ENCODE measurements around the gene NECAB2. TPM values are rescaled to one million over a fixed set of nuclear protein-coding genes. Genes with fewer than 3 reads are reported as not detected.

Gene NECAB2
- total and polyA plus RNA-seq, 2 of the 8 experiments (the other 6 are each of a cell fraction or from before 2014, with no cell fraction given): 3.6 to 4.2 TPM

DNA sequence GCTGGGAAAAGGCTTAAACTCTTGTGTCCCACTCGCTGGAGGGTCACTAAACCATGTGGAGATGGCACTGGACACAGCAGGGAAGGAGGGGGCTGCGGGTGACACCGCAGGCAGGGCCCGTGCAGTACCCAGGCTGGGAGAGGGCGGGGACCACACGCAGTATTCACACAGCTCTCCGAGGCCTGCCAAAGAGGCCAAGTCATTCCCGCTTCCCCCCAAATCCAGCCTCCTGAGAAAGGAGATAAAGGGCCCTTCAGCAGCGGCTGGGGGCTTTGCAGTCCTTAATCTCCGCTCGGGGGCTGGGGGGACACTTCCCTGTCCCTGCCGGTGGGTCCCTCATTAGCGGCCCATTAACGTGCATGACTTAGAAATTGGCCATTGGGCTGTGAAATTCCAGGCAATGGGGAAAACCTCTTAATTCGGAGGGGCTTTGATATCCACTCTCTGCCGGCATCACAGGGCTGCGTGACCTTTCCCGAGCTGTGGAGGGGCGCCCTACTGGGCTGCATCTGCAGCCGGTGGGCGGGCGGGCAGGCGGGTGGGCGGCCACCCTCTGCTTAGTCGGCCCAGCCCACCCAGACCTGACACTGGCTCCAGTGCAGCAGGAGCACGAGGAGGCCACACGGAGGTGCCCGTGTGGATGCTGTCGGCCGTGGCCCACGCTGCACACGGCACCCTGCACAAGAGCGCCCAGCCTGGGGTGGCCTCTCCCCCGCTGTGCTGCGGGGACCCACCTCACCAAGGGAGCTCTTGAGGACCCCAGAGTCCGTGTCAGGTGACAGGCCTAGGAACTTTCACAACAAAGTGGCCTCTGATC lies 77.2 kb downstream of the NECAB2 start:
- no peak overlapping the region for H3K23ac ChIP-seq (ENCODE audit: insufficient read length)
- no peak overlapping the region for H3K18ac ChIP-seq (ENCODE audit: extremely low read depth, low read length)
- H3K9me3 ChIP-seq (ENCODE audit: insufficient read depth in 2 of 2, low read depth in 1 of 2, low read length in 1 of 2): no peaks in the 10 kb centered on the region
- H4K5ac ChIP-seq (ENCODE audit: insufficient read length, low read depth, low read length): no peak overlapping the region
- H2AFZ ChIP-seq (ENCODE audit: low read length): no peak overlapping the region
- H3K4me2 ChIP-seq (ENCODE audit: insufficient read depth in 1 of 2, low read depth in 2 of 2, low read length in 2 of 2): no peak overlapping the region
- H3K4me3 ChIP-seq (ENCODE audit: extremely low read depth in 1 of 4, insufficient read depth in 2 of 4, low read depth in 3 of 4, low read length in 4 of 4): no peak overlapping the region
- peaks cover 0 to 12% (median 9%) of the 10 kb centered on the region in 4 experiments; a peak in 6 of 7 replicates for H3K4me1 ChIP-seq (replicated peaks in 1 of 4; ENCODE audit: control insufficient read depth in 3 of 4, insufficient read depth in 4 of 4, low read length in 3 of 4)
- H3K4ac ChIP-seq (replicated peaks; ENCODE audit: insufficient read length, low read depth, low read length): no peak overlapping the region
- H3K27ac ChIP-seq (ENCODE audit: low read depth, low read length): no peak overlapping the region
- H2BK15ac ChIP-seq (ENCODE audit: low read length): no peak overlapping the region
- H3K14ac ChIP-seq (ENCODE audit: insufficient read length): no peak overlapping the region
- H4K8ac ChIP-seq (ENCODE audit: extremely low read depth, insufficient read depth, low read length): 0 out of 2 replicates have a peak overlapping the region, but pooled peaks have one; percentile 8
- ChIA-PET CTCF (ENCODE audit: partially characterized antibody) (interaction anchor here (0.7 to 12.8 kb wide), 22 partner anchors 10 to 214 kb away, joined by 3 to 267 read pairs (median 6); partner anchors contain the start of genes MBTPS1 and OSGIN1), POLR2A (ENCODE audit: partially characterized antibody) (interaction anchor here (1.1 kb wide), 1 partner anchor 16 kb away, joined by 3 read pairs; no protein-coding TSS in a partner anchor)
- H3K36me3 ChIP-seq (ENCODE audit: control insufficient read depth in 2 of 4, insufficient read depth in 4 of 4, low read length in 3 of 4): no peaks in the 10 kb centered on the region; a peak in 1 of 8 replicates
- H2BK5ac ChIP-seq (ENCODE audit: low read depth, low read length): no peak overlapping the region
- H2BK20ac ChIP-seq (ENCODE audit: low read length): no peak overlapping the region
- no peaks in the 10 kb centered on the region for H3K79me2 ChIP-seq (ENCODE audit: control insufficient read depth in 1 of 2, insufficient read depth in 2 of 2, low read length in 2 of 2)
- no peak overlapping the region for H3K56ac ChIP-seq (replicated peaks; ENCODE audit: insufficient read length, low read depth, low read length)
- H3K9ac ChIP-seq (replicated peaks in 1 of 4; ENCODE audit: extremely low read depth in 1 of 4, low read depth in 3 of 4, low read length in 3 of 4): no peak overlapping the region
- FAIRE-seq: no peak
- DNase-seq (ENCODE audit: low read depth in 1 of 2, low spot score in 2 of 2): no peak
- H2AK5ac ChIP-seq (ENCODE audit: low read depth, low read length): no peak overlapping the region
- H3K27me3 ChIP-seq (replicated peaks in 1 of 4; ENCODE audit: control insufficient read depth in 3 of 4, extremely low read depth in 1 of 4, insufficient read depth in 3 of 4, low read length in 3 of 4): no peaks in the 10 kb centered on the region; a peak in 1 of 7 replicates
- 92% methylated on average over 24 of the region's 36 CpGs; no CpG with 5 or more reads in 1 of the 2 experiments for WGBS, 2 experiments (ENCODE audit: extremely low coverage in 1 of 2, insufficient coverage in 1 of 2, insufficient read length in 1 of 2, insufficient replicate concordance in 2 of 2, low coverage in 1 of 2, low lambda C conversion rate in 2 of 2, missing lambda C conversion rate in 1 of 2)
- no peak for TF ChIP-seq TAF7 (optimal IDR thresholded peaks at IDR 0.05; ENCODE audit: borderline replicate concordance, low read depth, low read length)
- no peak for TF ChIP-seq CHD2 (IDR thresholded peaks at IDR 0.05; ENCODE audit: low read length)
- no peak for TF ChIP-seq ZNF274 (IDR thresholded peaks at IDR 0.05; ENCODE audit: borderline replicate concordance, extremely low read depth, low read length)
- no peak for TF ChIP-seq SRF (IDR thresholded peaks at IDR 0.05; ENCODE audit: low read depth, low read length)
- no peak for TF ChIP-seq PHF8 (conservative IDR thresholded peaks at IDR 0.05; ENCODE audit: low read depth, low read length)
- TF ChIP-seq SIX5 (IDR thresholded peaks at IDR 0.05; ENCODE audit: low read depth, low read length): no peak
- TF ChIP-seq, protein P1, sequence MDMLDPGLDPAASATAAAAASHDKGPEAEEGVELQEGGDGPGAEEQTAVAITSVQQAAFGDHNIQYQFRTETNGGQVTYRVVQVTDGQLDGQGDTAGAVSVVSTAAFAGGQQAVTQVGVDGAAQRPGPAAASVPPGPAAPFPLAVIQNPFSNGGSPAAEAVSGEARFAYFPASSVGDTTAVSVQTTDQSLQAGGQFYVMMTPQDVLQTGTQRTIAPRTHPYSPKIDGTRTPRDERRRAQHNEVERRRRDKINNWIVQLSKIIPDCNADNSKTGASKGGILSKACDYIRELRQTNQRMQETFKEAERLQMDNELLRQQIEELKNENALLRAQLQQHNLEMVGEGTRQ (IDR thresholded peaks at IDR 0.05; ENCODE audit: low read length): no peak
- no peak for TF ChIP-seq POLR2A (IDR thresholded peaks at IDR 0.05; ENCODE audit: control extremely low read depth in 1 of 2, low read depth in 2 of 2, low read length in 2 of 2)
- peaks cover 0 to under 1% of the 10 kb centered on the region in 2 experiments for H4K20me1 ChIP-seq (replicated peaks in 1 of 2; ENCODE audit: control insufficient read depth in 1 of 2, insufficient read depth in 2 of 2, low read length in 2 of 2)
- no peak overlapping the region for H2BK120ac ChIP-seq (replicated peaks; ENCODE audit: low read depth, low read length)
- no peaks in the 10 kb centered on the region for H3K79me1 ChIP-seq (ENCODE audit: low read depth, low read length)
- H2BK12ac ChIP-seq (ENCODE audit: low read depth, low read length): no peak overlapping the region
- no peak overlapping the region for H4K91ac ChIP-seq (replicated peaks; ENCODE audit: insufficient read length, low read length)
- no peaks in the 10 kb centered on the region for H3K23me2 ChIP-seq (ENCODE audit: low read depth, low read length)
